H1 (cell line): ENCODE data around the gene S100P. TPM values are rescaled to one million over a fixed set of nuclear protein-coding genes. Genes with fewer than 3 reads are reported as not detected.
A peak's percentile ranks its signal among the peaks of the same experiment; 100 is the strongest.

Experiments
- CBX5 ChIP-seq: fragments of 300-800, 300-1000 bp; sonication (generic); IDR thresholded peaks from 2 replicates; pipeline ENCODE4 v1.7.1; 2016; ENCODE audit warnings: antibody characterized with exemption, low read length, low read depth
- CTBP2 ChIP-seq: IDR thresholded peaks from 2 replicates; pipeline ENCODE4 v1.7.0; 2011; ENCODE audit warnings: borderline replicate concordance, mild to moderate bottlenecking, moderate library complexity, mixed read lengths, low read length; ENCODE audit not compliant: insufficient read depth, insufficient read length
- CTCF ChIP-seq, 3 experiments: IDR thresholded peaks; 1 replicate in 2 of 3; 2 replicates in 1 of 3; pipeline versions ENCODE4 v1.5.1 to v1.6.1; 2011; ENCODE audit warnings: low read length in 3 of 3, mild to moderate bottlenecking in 3 of 3, inconsistent platforms in 2 of 3, low read depth in 1 of 3, moderate library complexity in 1 of 3; ENCODE audit not compliant: insufficient read depth in 1 of 3; ENCODE audit errors: control extremely low read depth in 1 of 3
- E2F6 ChIP-seq: IDR thresholded peaks from 2 replicates; pipeline ENCODE4 v1.6.1; 2012; ENCODE audit warnings: inconsistent platforms
- EP300 ChIP-seq, 2 experiments: IDR thresholded peaks; 1 replicate in 1 of 2; 2 replicates in 1 of 2; pipeline ENCODE4 v1.6.1; 2011 to 2012; ENCODE audit warnings: low read depth in 2 of 2, low read length in 2 of 2, mild to moderate bottlenecking in 2 of 2, borderline replicate concordance in 1 of 2, inconsistent platforms in 1 of 2, moderate library complexity in 1 of 2
- FOSL1 ChIP-seq: IDR thresholded peaks from 2 replicates; pipeline ENCODE4 v1.6.1; 2011; ENCODE audit warnings: mild to moderate bottlenecking, low read depth, low read length, moderate library complexity; ENCODE audit not compliant: insufficient read depth
- HDAC2 ChIP-seq, 2 experiments: fragments of 300-600 bp in 1 of 2; sonication (generic) in 1 of 2; IDR thresholded peaks; 2 replicates each; pipeline ENCODE4 v1.6.1; 2011 to 2012; ENCODE audit warnings: low read depth in 2 of 2, low read length in 2 of 2, mild to moderate bottlenecking in 2 of 2, moderate library complexity in 2 of 2, borderline replicate concordance in 1 of 2, inconsistent platforms in 1 of 2
- JUN ChIP-seq: IDR thresholded peaks from 2 replicates; pipeline ENCODE4 v1.6.1; 2011; ENCODE audit warnings: low read depth, mild to moderate bottlenecking, improper control_type of control experiment, low read length
- NRF1 ChIP-seq: IDR thresholded peaks from 2 replicates; pipeline ENCODE4 v1.6.1; 2011; ENCODE audit warnings: mild to moderate bottlenecking, low read depth, low read length, improper control_type of control experiment
- POLR2A ChIP-seq, 2 experiments: IDR thresholded peaks; 1 replicate in 1 of 2; 2 replicates in 1 of 2; pipeline ENCODE4 v1.6.1; 2011; ENCODE audit warnings: low read depth in 2 of 2, low read length in 2 of 2, mild to moderate bottlenecking in 2 of 2; ENCODE audit errors: control extremely low read depth in 1 of 2
- POLR2AphosphoS5 ChIP-seq: IDR thresholded peaks from 2 replicates; pipeline ENCODE4 v1.6.1; 2011; ENCODE audit warnings: low read depth, low read length
- POU5F1 ChIP-seq: IDR thresholded peaks from 2 replicates; pipeline ENCODE4 v1.6.1; 2011; ENCODE audit warnings: low read depth, mild to moderate bottlenecking, low read length, moderate library complexity
- SIN3A ChIP-seq, 2 experiments: IDR thresholded peaks in 1 of 2; conservative IDR thresholded peaks in 1 of 2; 2 replicates each; pipeline ENCODE4 v1.6.1; 2011 to 2012; ENCODE audit warnings: low read length in 2 of 2, improper control_type of control experiment in 1 of 2, low read depth in 1 of 2, mild to moderate bottlenecking in 1 of 2
- SIRT6 ChIP-seq: IDR thresholded peaks from one replicate; pipeline ENCODE4 v1.7.1; 2012; ENCODE audit warnings: low read length, inconsistent platforms
- SUZ12 ChIP-seq: fragments of 200-600 bp; sonication (generic); IDR thresholded peaks from 2 replicates; pipeline ENCODE4 v1.6.1; 2012; ENCODE audit warnings: mild to moderate bottlenecking, inconsistent platforms, low read length, moderate library complexity, mixed read lengths
- TBP ChIP-seq: IDR thresholded peaks from 2 replicates; pipeline ENCODE4 v1.6.1; 2011; ENCODE audit warnings: low read depth, low read length, improper control_type of control experiment
- polyA plus RNA-seq, 7 experiments: library from polyadenylated mRNA; depleted of rRNA in 3 of 7; stranded (reverse) in 5 of 7; unstranded in 2 of 7; fragments of >200 nt in 5 of 7; fragments of 200-250 nt in 2 of 7; gene quantifications; 1 replicate in 5 of 7; 2 replicates in 1 of 7; 4 replicates in 1 of 7; pipeline versions ENCODE4 v1.2.1 to v1.2.3, GENCODE V29; 2011 to 2013; ENCODE audit warnings: missing spikeins in 2 of 7, mixed read lengths in 2 of 7
- total RNA-seq: library from RNA; stranded (reverse); fragmentation: NEBNext Ultra II Directional; extraction: Animal tissue kit (Norgen Biotek cat#: 25700); gene quantifications from 2 replicates; pipeline ENCODE4 v1.2.1, GENCODE V29; 2021
- TF ChIP-seq, protein P1 (sequence below): IDR thresholded peaks from 2 replicates; pipeline ENCODE4 v1.6.1; 2012; ENCODE audit warnings: low read length, inconsistent platforms

Gene S100P
- total and polyA plus RNA-seq, 2 of the 8 experiments (the other 6 are each of a cell fraction or from before 2014, with no cell fraction given): not detected

GRCh38 chr4:6673660-6674499 is 19.8 kb upstream of the S100P start (continued):
- TF ChIP-seq CTBP2 (no peak), SIN3A (conservative IDR thresholded peaks at IDR 0.05 in 1 of 2, IDR thresholded peaks at IDR 0.05 in 1 of 2; ENCODE audit: low read depth in 1 of 2, low read length in 2 of 2) (peak in 1 of 2 experiments; percentile 73; a peak in 2 of 4 replicates), FOSL1 (no peak), SIRT6 (no peak), CTCF (IDR thresholded peaks at IDR 0.05; ENCODE audit: control extremely low read depth in 1 of 3, insufficient read depth in 1 of 3, low read depth in 1 of 3, low read length in 3 of 3) (no peak), SUZ12 (no peak), EP300 (IDR thresholded peaks at IDR 0.05; ENCODE audit: borderline replicate concordance in 1 of 2, low read depth in 2 of 2, low read length in 2 of 2) (no peak), CBX5 (no peak), POLR2AphosphoS5 (peak; percentile 92), POU5F1 (no peak), TBP (peak; percentile 92), HDAC2 (IDR thresholded peaks at IDR 0.05; ENCODE audit: borderline replicate concordance in 1 of 2, low read depth in 2 of 2, low read length in 2 of 2) (no peak), POLR2A (IDR thresholded peaks at IDR 0.05; ENCODE audit: control extremely low read depth in 1 of 2, low read depth in 2 of 2, low read length in 2 of 2) (peak in 1 of 2 experiments; percentile 57; a peak in 2 of 3 replicates), NRF1 (peak; percentile 97), JUN (no peak), E2F6 (peak; percentile 91)
- TF ChIP-seq, protein P1, sequence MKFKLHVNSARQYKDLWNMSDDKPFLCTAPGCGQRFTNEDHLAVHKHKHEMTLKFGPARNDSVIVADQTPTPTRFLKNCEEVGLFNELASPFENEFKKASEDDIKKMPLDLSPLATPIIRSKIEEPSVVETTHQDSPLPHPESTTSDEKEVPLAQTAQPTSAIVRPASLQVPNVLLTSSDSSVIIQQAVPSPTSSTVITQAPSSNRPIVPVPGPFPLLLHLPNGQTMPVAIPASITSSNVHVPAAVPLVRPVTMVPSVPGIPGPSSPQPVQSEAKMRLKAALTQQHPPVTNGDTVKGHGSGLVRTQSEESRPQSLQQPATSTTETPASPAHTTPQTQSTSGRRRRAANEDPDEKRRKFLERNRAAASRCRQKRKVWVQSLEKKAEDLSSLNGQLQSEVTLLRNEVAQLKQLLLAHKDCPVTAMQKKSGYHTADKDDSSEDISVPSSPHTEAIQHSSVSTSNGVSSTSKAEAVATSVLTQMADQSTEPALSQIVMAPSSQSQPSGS: no peak
- TF ChIP-seq, all 59 proteins: peak for 15
